Upper lobe of right lung (tissue), 1 donor: ENCODE data around the gene MAMDC2. TPM values are rescaled to one million over a fixed set of nuclear protein-coding genes. Genes with fewer than 3 reads are reported as not detected.

Source experiments
- ATAC-seq: fragments of 200-7000 bp; cut with Tn5 transposase; one replicate; pipeline ENCODE4 v1.9.1; 2020; ENCODE audit warnings: mild to moderate bottlenecking, moderate library complexity
- DNase-seq: peaks from one replicate; pipeline ENCODE4 v3.0.0-alpha.2; 2020
- H3K27ac ChIP-seq: fragments of 200-600 bp; one replicate; pipeline ENCODE4 v1.8.0; 2022
- H3K27me3 ChIP-seq: fragments of 200-600 bp; one replicate; pipeline ENCODE4 v1.8.0; 2022; ENCODE audit warnings: mild to moderate bottlenecking
- H3K36me3 ChIP-seq: fragments of 200-600 bp; one replicate; pipeline ENCODE4 v1.8.0; 2022
- H3K4me1 ChIP-seq: fragments of 200-600 bp; one replicate; pipeline ENCODE4 v1.8.0; 2022
- H3K4me3 ChIP-seq: fragments of 200-600 bp; one replicate; pipeline ENCODE4 v1.8.0; 2022; ENCODE audit warnings: mild to moderate bottlenecking
- H3K9me3 ChIP-seq: fragments of 200-600 bp; one replicate; pipeline ENCODE4 v1.8.0; 2022
- intact Hi-C: fragments of 100-400 bp; cut with DNase I; formaldehyde crosslinking; loops from one replicate; pipeline ENCODE4 v1.11.0; 2022
- total RNA-seq: library from RNA; stranded (reverse); fragmentation: NEBNext Ultra II Directional; extraction: Animal tissue kit (Norgen Biotek cat#: 25700); gene quantifications from one replicate; pipeline ENCODE4 v1.2.1, GENCODE V29; 2021
- TF ChIP-seq, protein P1 (sequence below): fragments of 200-600 bp; IDR thresholded peaks from one replicate; pipeline ENCODE4 v1.8.0; 2022; ENCODE audit warnings: antibody characterized with exemption
- donor health status: DM: no; HTN: yes; CAD: no; lungs with severe emphysema.

Gene MAMDC2
- total RNA-seq, 1 donor from 2014 or later: 72.0 TPM

DNA sequence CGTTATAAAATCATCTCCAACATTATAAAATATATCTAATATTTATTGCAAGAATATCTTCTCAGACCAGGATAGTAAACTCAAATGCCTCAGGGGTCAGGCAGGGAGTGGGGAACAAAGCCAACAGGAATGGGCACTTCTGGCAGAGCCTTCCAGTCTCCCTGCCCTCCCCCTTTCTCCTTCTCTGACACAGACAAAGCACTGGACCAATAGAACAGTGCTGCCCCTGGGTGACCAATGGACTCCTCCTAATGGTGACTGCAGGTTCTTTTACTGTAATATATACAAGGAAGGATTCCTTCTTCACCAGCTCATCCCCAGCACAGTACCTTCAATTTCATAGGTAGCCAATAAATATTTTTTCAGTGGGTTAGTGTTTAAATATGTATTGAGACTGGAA, 31.1 kb upstream of the MAMDC2 start:
- H3K9me3 ChIP-seq: no peaks in the 10 kb centered on the region
- no peaks in the 10 kb centered on the region for H3K36me3 ChIP-seq
- H3K4me3 ChIP-seq: no peak overlapping the region
- TF ChIP-seq, protein P1, sequence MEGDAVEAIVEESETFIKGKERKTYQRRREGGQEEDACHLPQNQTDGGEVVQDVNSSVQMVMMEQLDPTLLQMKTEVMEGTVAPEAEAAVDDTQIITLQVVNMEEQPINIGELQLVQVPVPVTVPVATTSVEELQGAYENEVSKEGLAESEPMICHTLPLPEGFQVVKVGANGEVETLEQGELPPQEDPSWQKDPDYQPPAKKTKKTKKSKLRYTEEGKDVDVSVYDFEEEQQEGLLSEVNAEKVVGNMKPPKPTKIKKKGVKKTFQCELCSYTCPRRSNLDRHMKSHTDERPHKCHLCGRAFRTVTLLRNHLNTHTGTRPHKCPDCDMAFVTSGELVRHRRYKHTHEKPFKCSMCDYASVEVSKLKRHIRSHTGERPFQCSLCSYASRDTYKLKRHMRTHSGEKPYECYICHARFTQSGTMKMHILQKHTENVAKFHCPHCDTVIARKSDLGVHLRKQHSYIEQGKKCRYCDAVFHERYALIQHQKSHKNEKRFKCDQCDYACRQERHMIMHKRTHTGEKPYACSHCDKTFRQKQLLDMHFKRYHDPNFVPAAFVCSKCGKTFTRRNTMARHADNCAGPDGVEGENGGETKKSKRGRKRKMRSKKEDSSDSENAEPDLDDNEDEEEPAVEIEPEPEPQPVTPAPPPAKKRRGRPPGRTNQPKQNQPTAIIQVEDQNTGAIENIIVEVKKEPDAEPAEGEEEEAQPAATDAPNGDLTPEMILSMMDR: no peak
- no peaks in the 10 kb centered on the region for H3K4me1 ChIP-seq
- ATAC-seq: no peak
- H3K27ac ChIP-seq: no peak overlapping the region
- intact Hi-C loops: no loop called here
- DNase-seq: no peak
- H3K27me3 ChIP-seq: no peaks in the 10 kb centered on the region

DNA sequence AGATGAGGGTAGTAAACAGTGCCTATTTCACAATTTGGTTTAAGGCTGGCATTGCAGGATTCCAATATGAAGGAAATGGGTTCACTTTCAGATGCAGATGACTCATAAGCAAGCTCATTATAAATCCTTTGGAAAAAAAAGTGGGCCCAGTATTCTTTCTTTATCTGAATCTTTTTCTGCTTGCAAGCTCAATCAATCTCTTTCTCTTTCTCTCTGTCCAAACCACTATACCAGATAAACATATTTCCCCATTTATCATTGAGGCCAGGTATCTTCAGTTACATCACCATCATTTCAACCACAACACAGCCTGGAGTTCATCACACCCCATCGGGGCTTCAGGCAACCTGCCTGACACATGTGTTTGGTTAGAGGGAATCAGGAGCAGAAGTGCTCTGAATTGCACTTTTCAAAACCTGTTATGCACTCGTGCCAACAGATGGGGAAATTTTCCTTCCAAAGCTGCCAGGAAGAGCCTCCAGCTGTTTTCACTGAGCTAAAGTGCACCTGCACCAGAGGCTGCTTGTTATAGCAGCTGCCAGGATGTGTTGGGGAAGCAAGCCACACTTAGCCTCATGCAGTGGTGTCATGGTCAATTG, 30.0 kb upstream of the MAMDC2 start:
- DNase-seq (no peak), ATAC-seq (no peak)
- Histone ChIP-seq H3K4me1 (no peaks in the 10 kb centered on the region), H3K36me3 (no peaks in the 10 kb centered on the region), H3K27me3 (no peaks in the 10 kb centered on the region), H3K4me3 (no peak overlapping the region), H3K27ac (no peak overlapping the region), H3K9me3 (no peaks in the 10 kb centered on the region)
- TF ChIP-seq, protein P1: no peak
- intact Hi-C loops: no loop called here

DNA sequence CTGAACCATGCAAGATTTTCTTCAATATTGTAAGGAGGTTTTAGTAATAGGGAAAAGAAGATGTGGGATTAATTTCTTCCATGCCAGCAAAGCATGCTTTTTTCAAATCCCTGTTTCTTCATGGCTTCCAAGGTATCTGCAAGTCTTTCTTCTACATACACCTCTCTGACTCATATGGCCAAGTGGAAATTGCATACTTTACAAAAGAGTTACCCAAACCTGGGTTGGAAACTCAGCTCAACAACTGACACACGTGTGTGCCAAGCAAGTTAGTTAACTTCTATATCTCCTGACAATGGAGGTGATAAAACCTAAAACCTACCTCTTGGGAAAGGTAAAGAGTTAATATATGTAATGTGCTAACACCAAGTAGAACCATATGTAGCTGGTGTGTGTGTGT, 28.5 kb upstream of the MAMDC2 start:
- DNase-seq: no peak
- no peak for ATAC-seq
- Histone ChIP-seq H3K9me3 (no peaks in the 10 kb centered on the region), H3K36me3 (no peaks in the 10 kb centered on the region), H3K27ac (no peak overlapping the region), H3K4me3 (no peak overlapping the region), H3K27me3 (no peaks in the 10 kb centered on the region), H3K4me1 (no peaks in the 10 kb centered on the region)
- intact Hi-C loops: no loop called here
- TF ChIP-seq, protein P1: no peak

DNA sequence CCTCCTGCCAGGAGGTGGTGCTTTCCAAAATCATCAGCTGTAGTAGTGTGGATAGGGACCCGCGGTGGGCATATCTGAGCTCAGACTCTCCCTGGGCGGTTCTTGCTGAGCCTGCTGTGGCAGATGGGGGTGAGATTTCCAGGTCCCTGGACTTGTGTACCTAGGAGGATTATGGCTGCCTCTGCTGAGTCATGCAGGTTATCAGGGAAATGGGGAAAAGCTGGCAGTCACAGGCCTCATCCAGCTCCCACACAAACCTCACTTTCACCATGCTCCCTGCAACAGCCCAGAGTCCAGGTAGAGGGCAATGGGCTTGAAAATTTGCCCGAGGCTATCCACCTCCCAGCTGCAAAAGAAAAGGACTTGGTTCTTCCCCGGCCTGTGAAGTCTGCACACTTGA, 23.4 kb upstream of the MAMDC2 start:
- no peak for ATAC-seq
- intact Hi-C loops: no loop called here
- DNase-seq: no peak

DNA sequence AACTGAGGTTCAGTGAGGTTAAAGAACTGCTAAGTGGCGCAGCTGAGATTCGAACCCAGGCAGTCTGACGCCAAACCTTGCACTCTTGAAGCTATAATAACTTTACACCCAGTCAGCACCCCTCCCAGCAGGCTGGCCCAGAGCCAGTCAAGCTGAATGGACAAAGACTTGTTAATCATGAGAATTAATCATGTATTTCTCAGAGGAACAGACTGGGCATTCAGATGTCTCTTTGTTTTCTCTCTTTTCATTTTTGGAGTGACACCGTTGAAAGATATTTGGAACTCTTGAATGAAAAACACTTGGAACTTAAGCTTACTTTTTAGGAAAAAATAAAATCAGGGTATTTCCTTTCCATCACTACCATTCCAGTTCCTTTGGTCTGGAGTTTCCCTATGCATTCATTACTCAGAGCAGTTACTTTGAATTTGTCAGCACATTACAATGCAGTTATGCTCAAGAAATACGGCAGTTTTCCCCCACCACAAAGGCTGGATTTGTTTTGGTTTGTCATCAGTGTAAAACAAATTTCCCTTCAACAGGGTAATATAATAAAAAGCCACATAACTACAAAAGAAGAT, 22.6 kb upstream of the MAMDC2 start:
- intact Hi-C loops: no loop called here
- no peaks in the 10 kb centered on the region for H3K4me1 ChIP-seq
- H3K27me3 ChIP-seq: no peaks in the 10 kb centered on the region
- no peaks in the 10 kb centered on the region for H3K9me3 ChIP-seq
- TF ChIP-seq, protein P1: no peak
- DNase-seq (no peak), ATAC-seq (no peak)
- no peak overlapping the region for H3K27ac ChIP-seq
- H3K4me3 ChIP-seq: no peak overlapping the region
- no peaks in the 10 kb centered on the region for H3K36me3 ChIP-seq

More for the DNA sequence above, 23.4 kb upstream of the MAMDC2 start:
- Histone ChIP-seq H3K9me3 (no peaks in the 10 kb centered on the region), H3K4me3 (no peak overlapping the region), H3K27me3 (no peaks in the 10 kb centered on the region), H3K27ac (no peak overlapping the region), H3K4me1 (no peaks in the 10 kb centered on the region), H3K36me3 (no peaks in the 10 kb centered on the region)
- TF ChIP-seq, protein P1: no peak
